ENCODE data around the gene TTC9.

TTC9 gene

GRCh38 chr14:70618314-70618713 is 23.4 kb upstream of the TTC9 start:
- DNase-seq, result no peak
- no peak overlapping the region for H2BK15ac ChIP-seq (replicated peaks; ENCODE audit: low read depth)
- no peaks in the 10 kb centered on the region for H3K4me1 ChIP-seq (ENCODE audit: control insufficient read depth, low read depth, low read length)

GRCh38 chr14:70619708-70620107 is 22.0 kb upstream of the TTC9 start:
- no peak overlapping the region for H4K5ac ChIP-seq (ENCODE audit: low read length)
- H3K23ac ChIP-seq (ENCODE audit: low read length), result no peak overlapping the region
- H3K27me3 ChIP-seq (ENCODE audit: insufficient read depth, low read length, poor library complexity), result no peaks in the 10 kb centered on the region
- no peaks in the 10 kb centered on the region for H3K4me1 ChIP-seq (ENCODE audit: control insufficient read depth, low read depth, low read length)
- H3K79me1 ChIP-seq (ENCODE audit: low read length), result no peaks in the 10 kb centered on the region
- H3K4ac ChIP-seq (ENCODE audit: low read depth, low read length), result no peak overlapping the region
- no peak overlapping the region for H2BK5ac ChIP-seq (ENCODE audit: low read length)
- no peak overlapping the region for H3K4me2 ChIP-seq (ENCODE audit: low read length)
- no peak overlapping the region for H3K4me3 ChIP-seq (ENCODE audit: low read length)
- H2BK120ac ChIP-seq (ENCODE audit: low read depth, low read length), result no peak overlapping the region
- H4K8ac ChIP-seq (ENCODE audit: low read depth, low read length), result no peak overlapping the region
- no peak overlapping the region for H2BK15ac ChIP-seq (replicated peaks; ENCODE audit: low read depth)
- H3K27ac ChIP-seq (ENCODE audit: low read depth, low read length), result no peak overlapping the region
- H3K36me3 ChIP-seq (ENCODE audit: control insufficient read depth, insufficient read depth, low read length), result no peaks in the 10 kb centered on the region
- no peak for DNase-seq
- H2AK5ac ChIP-seq (ENCODE audit: low read length), result no peak overlapping the region
- H3K79me2 ChIP-seq (ENCODE audit: control insufficient read depth, insufficient read depth, low read length), result no peaks in the 10 kb centered on the region
- H3K56ac ChIP-seq (ENCODE audit: low read length), result no peak overlapping the region
- no peak overlapping the region for H3K9ac ChIP-seq (ENCODE audit: low read length)
- no peak overlapping the region for H3K18ac ChIP-seq (ENCODE audit: low read length)

More at GRCh38 chr14:70618314-70618713, 23.4 kb upstream of the TTC9 start:
- no CpG with 5 or more reads among the region's 2 CpGs for WGBS (ENCODE audit: extremely low coverage, insufficient coverage, low lambda C conversion rate)
- H3K23ac ChIP-seq (ENCODE audit: low read length), result no peak overlapping the region
- H2BK5ac ChIP-seq (ENCODE audit: low read length), result peak overlapping the region; percentile 28
- H2AK5ac ChIP-seq (ENCODE audit: low read length), result no peak overlapping the region
- H2BK120ac ChIP-seq (ENCODE audit: low read depth, low read length), result peak overlapping the region; percentile 45
- no peak overlapping the region for H3K4ac ChIP-seq (ENCODE audit: low read depth, low read length)
- H3K18ac ChIP-seq (ENCODE audit: low read length), result no peak overlapping the region
- no peaks in the 10 kb centered on the region for H3K79me1 ChIP-seq (ENCODE audit: low read length)
- H3K4me2 ChIP-seq (ENCODE audit: low read length), result no peak overlapping the region
- no peak overlapping the region for H3K9ac ChIP-seq (ENCODE audit: low read length)
- no peaks in the 10 kb centered on the region for H3K79me2 ChIP-seq (ENCODE audit: control insufficient read depth, insufficient read depth, low read length)
- H3K4me3 ChIP-seq (ENCODE audit: low read length), result no peak overlapping the region
- no peaks in the 10 kb centered on the region for H3K36me3 ChIP-seq (ENCODE audit: control insufficient read depth, insufficient read depth, low read length)
- H3K56ac ChIP-seq (ENCODE audit: low read length), result no peak overlapping the region
- no peak overlapping the region for H4K8ac ChIP-seq (ENCODE audit: low read depth, low read length)
- no peak overlapping the region for H4K5ac ChIP-seq (ENCODE audit: low read length)
- no peaks in the 10 kb centered on the region for H3K27me3 ChIP-seq (ENCODE audit: insufficient read depth, low read length, poor library complexity)
- no peak overlapping the region for H3K27ac ChIP-seq (ENCODE audit: low read depth, low read length)

GRCh38 chr14:70622111-70622712 is 19.5 kb upstream of the TTC9 start:
- Histone ChIP-seq H4K5ac (ENCODE audit: low read length) (no peak overlapping the region), H3K23ac (ENCODE audit: low read length) (no peak overlapping the region), H3K79me1 (ENCODE audit: low read length) (no peaks in the 10 kb centered on the region), H3K9ac (ENCODE audit: low read length) (no peak overlapping the region), H3K4me3 (ENCODE audit: low read length) (no peak overlapping the region), H3K4me1 (ENCODE audit: control insufficient read depth, low read depth, low read length) (no peaks in the 10 kb centered on the region), H3K4me2 (ENCODE audit: low read length) (no peak overlapping the region), H3K36me3 (ENCODE audit: control insufficient read depth, insufficient read depth, low read length) (no peaks in the 10 kb centered on the region), H3K4ac (ENCODE audit: low read depth, low read length) (no peak overlapping the region), H3K56ac (ENCODE audit: low read length) (no peak overlapping the region), H4K8ac (ENCODE audit: low read depth, low read length) (no peak overlapping the region), H2AK5ac (ENCODE audit: low read length) (no peak overlapping the region), H2BK15ac (replicated peaks; ENCODE audit: low read depth) (no peak overlapping the region), H3K79me2 (ENCODE audit: control insufficient read depth, insufficient read depth, low read length) (no peaks in the 10 kb centered on the region), H3K27me3 (ENCODE audit: insufficient read depth, low read length, poor library complexity) (no peaks in the 10 kb centered on the region), H3K27ac (ENCODE audit: low read depth, low read length) (no peak overlapping the region), H3K18ac (ENCODE audit: low read length) (no peak overlapping the region), H2BK120ac (ENCODE audit: low read depth, low read length) (no peak overlapping the region), H2BK5ac (ENCODE audit: low read length) (no peak overlapping the region)
- DNase-seq, result peak; percentile 89
- no CpG with 5 or more reads among the region's 3 CpGs for WGBS (ENCODE audit: extremely low coverage, insufficient coverage, low lambda C conversion rate)

- DNase-seq, result no peak
- no peak overlapping the region for H2AK5ac ChIP-seq (ENCODE audit: low read length)
- no peak overlapping the region for H3K23ac ChIP-seq (ENCODE audit: low read length)
- no peak overlapping the region for H3K56ac ChIP-seq (ENCODE audit: low read length)
- H3K27me3 ChIP-seq (ENCODE audit: insufficient read depth, low read length, poor library complexity), result no peaks in the 10 kb centered on the region
- H2BK5ac ChIP-seq (ENCODE audit: low read length), result no peak overlapping the region
- H2BK15ac ChIP-seq (replicated peaks; ENCODE audit: low read depth), result no peak overlapping the region
- no peak overlapping the region for H4K5ac ChIP-seq (ENCODE audit: low read length)
- H3K36me3 ChIP-seq (ENCODE audit: control insufficient read depth, insufficient read depth, low read length), result no peaks in the 10 kb centered on the region
- H3K4me3 ChIP-seq (ENCODE audit: low read length), result no peak overlapping the region
- H3K27ac ChIP-seq (ENCODE audit: low read depth, low read length), result no peak overlapping the region
- no peak overlapping the region for H3K4ac ChIP-seq (ENCODE audit: low read depth, low read length)
- no peak overlapping the region for H4K8ac ChIP-seq (ENCODE audit: low read depth, low read length)
- H2BK120ac ChIP-seq (ENCODE audit: low read depth, low read length), result no peak overlapping the region
- H3K79me1 ChIP-seq (ENCODE audit: low read length), result no peaks in the 10 kb centered on the region
- no peaks in the 10 kb centered on the region for H3K79me2 ChIP-seq (ENCODE audit: control insufficient read depth, insufficient read depth, low read length)
- no CpG with 5 or more reads among the region's 1 CpG for WGBS (ENCODE audit: extremely low coverage, insufficient coverage, low lambda C conversion rate)
- H3K4me1 ChIP-seq (ENCODE audit: control insufficient read depth, low read depth, low read length), result no peaks in the 10 kb centered on the region
- no peak overlapping the region for H3K9ac ChIP-seq (ENCODE audit: low read length)
- no peak overlapping the region for H3K4me2 ChIP-seq (ENCODE audit: low read length)
- no peak overlapping the region for H3K18ac ChIP-seq (ENCODE audit: low read length)
These were observed 16.7 kb upstream of the TTC9 start for GRCh38 chr14:70624972-70625371.

- H2BK120ac ChIP-seq (ENCODE audit: low read depth, low read length), result no peak overlapping the region
- no peak overlapping the region for H3K23ac ChIP-seq (ENCODE audit: low read length)
- H3K56ac ChIP-seq (ENCODE audit: low read length), result no peak overlapping the region
- no peaks in the 10 kb centered on the region for H3K79me1 ChIP-seq (ENCODE audit: low read length)
- no peak for DNase-seq
- H3K27me3 ChIP-seq (ENCODE audit: insufficient read depth, low read length, poor library complexity), result no peaks in the 10 kb centered on the region
- no peak overlapping the region for H4K8ac ChIP-seq (ENCODE audit: low read depth, low read length)
- no peak overlapping the region for H3K9ac ChIP-seq (ENCODE audit: low read length)
- no peak overlapping the region for H2AK5ac ChIP-seq (ENCODE audit: low read length)
- H3K4me2 ChIP-seq (ENCODE audit: low read length), result no peak overlapping the region
- H4K5ac ChIP-seq (ENCODE audit: low read length), result no peak overlapping the region
- H3K4ac ChIP-seq (ENCODE audit: low read depth, low read length), result no peak overlapping the region
- no peak overlapping the region for H3K27ac ChIP-seq (ENCODE audit: low read depth, low read length)
- H3K36me3 ChIP-seq (ENCODE audit: control insufficient read depth, insufficient read depth, low read length), result no peaks in the 10 kb centered on the region
- H3K4me1 ChIP-seq (ENCODE audit: control insufficient read depth, low read depth, low read length), result no peaks in the 10 kb centered on the region
- H2BK5ac ChIP-seq (ENCODE audit: low read length), result no peak overlapping the region
- no CpG with 5 or more reads among the region's 3 CpGs for WGBS (ENCODE audit: extremely low coverage, insufficient coverage, low lambda C conversion rate)
- H3K4me3 ChIP-seq (ENCODE audit: low read length), result no peak overlapping the region
- H2BK15ac ChIP-seq (replicated peaks; ENCODE audit: low read depth), result no peak overlapping the region
- no peaks in the 10 kb centered on the region for H3K79me2 ChIP-seq (ENCODE audit: control insufficient read depth, insufficient read depth, low read length)
- H3K18ac ChIP-seq (ENCODE audit: low read length), result no peak overlapping the region
These were observed 9.8 kb upstream of the TTC9 start for GRCh38 chr14:70631948-70632347.

DNA sequence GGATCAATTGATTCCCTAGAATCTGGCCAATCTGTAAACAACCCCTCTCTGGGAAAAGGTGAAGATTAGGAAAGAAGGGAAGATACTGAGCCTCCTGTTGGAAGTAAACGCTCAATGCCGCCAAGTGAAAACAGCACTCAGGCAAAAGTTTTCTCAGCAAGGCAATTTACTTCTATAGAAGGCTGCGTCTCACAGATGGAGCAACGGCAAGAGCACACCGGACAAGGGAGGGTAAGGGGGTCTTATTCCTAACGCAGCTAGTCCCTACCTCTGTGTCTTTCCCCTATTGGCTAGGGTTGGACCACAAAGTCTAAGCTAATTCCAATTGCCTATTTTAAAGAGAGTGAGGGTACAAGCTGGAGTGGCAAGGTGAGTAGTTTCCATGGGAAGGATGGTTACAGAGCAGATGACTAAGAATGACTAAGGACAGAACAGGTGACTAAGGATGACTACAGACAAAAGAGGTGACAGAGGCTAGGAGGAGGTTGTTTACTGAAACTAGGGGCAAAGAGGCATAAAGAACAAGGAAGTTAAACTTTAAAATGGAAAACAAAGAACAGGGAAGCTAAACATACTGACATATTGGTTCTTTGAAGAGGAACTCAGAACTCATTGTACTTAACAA is 5.6 kb upstream of the TTC9 start:
- no peak overlapping the region for H4K8ac ChIP-seq (ENCODE audit: low read depth, low read length)
- H3K9ac ChIP-seq (ENCODE audit: low read length), result no peak overlapping the region
- H3K4ac ChIP-seq (ENCODE audit: low read depth, low read length), result no peak overlapping the region
- no peak overlapping the region for H3K4me3 ChIP-seq (ENCODE audit: low read length)
- no peak overlapping the region for H4K5ac ChIP-seq (ENCODE audit: low read length)
- H3K18ac ChIP-seq (ENCODE audit: low read length), result no peak overlapping the region
- H3K56ac ChIP-seq (ENCODE audit: low read length), result no peak overlapping the region
- H2BK120ac ChIP-seq (ENCODE audit: low read depth, low read length), result no peak overlapping the region
- whole genome bisulfite sequencing (ENCODE audit: extremely low coverage, insufficient coverage, low lambda C conversion rate), result no CpG with 5 or more reads among the region's 6 CpGs
- no peak for DNase-seq
- no peaks in the 10 kb centered on the region for H3K79me2 ChIP-seq (ENCODE audit: control insufficient read depth, insufficient read depth, low read length)
- no peaks in the 10 kb centered on the region for H3K27me3 ChIP-seq (ENCODE audit: insufficient read depth, low read length, poor library complexity)
- no peaks in the 10 kb centered on the region for H3K79me1 ChIP-seq (ENCODE audit: low read length)
- no peak overlapping the region for H3K23ac ChIP-seq (ENCODE audit: low read length)
- no peaks in the 10 kb centered on the region for H3K36me3 ChIP-seq (ENCODE audit: control insufficient read depth, insufficient read depth, low read length)
- H2BK5ac ChIP-seq (ENCODE audit: low read length), result no peak overlapping the region
- H3K27ac ChIP-seq (ENCODE audit: low read depth, low read length), result no peak overlapping the region
- H2BK15ac ChIP-seq (replicated peaks; ENCODE audit: low read depth), result no peak overlapping the region
- H3K4me1 ChIP-seq (ENCODE audit: control insufficient read depth, low read depth, low read length), result peaks cover 2% of the 10 kb centered on the region
- no peak overlapping the region for H2AK5ac ChIP-seq (ENCODE audit: low read length)
- no peak overlapping the region for H3K4me2 ChIP-seq (ENCODE audit: low read length)

Measured in mesendoderm (in vitro differentiated cells).